ENCODE results near the gene KRTAP10-1. TPM values are rescaled to one million over a fixed set of nuclear protein-coding genes. Genes with fewer than 3 reads are reported as not detected.
"Not testable (repeated sequence)": the region's sequence is repeated elsewhere in the genome, so short reads cannot be mapped to it uniquely, and the experiment has no call there.

Gene KRTAP10-1
- total RNA-seq, 1 donor from 2014 or later: 0.30 TPM

- no peak for DNase-seq
Measured at GRCh38 chr21:44569861-44570517, 30.0 kb upstream of the KRTAP10-1 start.

- no peak for DNase-seq
Measured at GRCh38 chr21:44568667-44569556, 28.9 kb upstream of the KRTAP10-1 start.

- DNase-seq: no peak
Measured at GRCh38 chr21:44568261-44568660, 28.3 kb upstream of the KRTAP10-1 start.

GRCh38 chr21:44567481-44568171 lies 27.6 kb upstream of the KRTAP10-1 start:
- no peak for DNase-seq

- no peak for DNase-seq
Measured at GRCh38 chr21:44566403-44566802, 26.4 kb upstream of the KRTAP10-1 start.

GRCh38 chr21:44564886-44565598 lies 25.0 kb upstream of the KRTAP10-1 start:
- DNase-seq: no peak

GRCh38 chr21:44564099-44564498 lies 24.1 kb upstream of the KRTAP10-1 start:
- DNase-seq: no peak

GRCh38 chr21:44558695-44559094 lies 18.7 kb upstream of the KRTAP10-1 start, which contains the start of gene KRTAP10-3:
Gene KRTAP10-3 (minus strand): TSS chr21:44558795. CDS start chr21:44558715, 80 bp downstream.
- no peak for DNase-seq

- DNase-seq: not testable (repeated sequence)
Measured at GRCh38 chr21:44558329-44558675, 18.3 kb upstream of the KRTAP10-1 start.

- no peak for DNase-seq
Measured at GRCh38 chr21:44557491-44558328, 17.7 kb upstream of the KRTAP10-1 start.

- no peak for DNase-seq
Measured at GRCh38 chr21:44556879-44557278, 16.9 kb upstream of the KRTAP10-1 start.

GRCh38 chr21:44555200-44555875 lies 15.3 kb upstream of the KRTAP10-1 start:
- no peak for DNase-seq

GRCh38 chr21:44552681-44553080 lies 12.7 kb upstream of the KRTAP10-1 start:
- DNase-seq: no peak

GRCh38 chr21:44552136-44552535 lies 12.1 kb upstream of the KRTAP10-1 start:
- DNase-seq: no peak

- DNase-seq: no peak
Measured at GRCh38 chr21:44551340-44551961, 11.5 kb upstream of the KRTAP10-1 start, which contains the start of gene KRTAP10-2. Gene KRTAP10-2 (minus strand): TSS chr21:44551505. CDS start chr21:44551458, 47 bp downstream.

GRCh38 chr21:44550807-44551206 lies 10.8 kb upstream of the KRTAP10-1 start:
- no peak for DNase-seq

GRCh38 chr21:44550285-44550684 lies 10.3 kb upstream of the KRTAP10-1 start:
- not testable (repeated sequence) for DNase-seq

GRCh38 chr21:44549525-44550211 lies 9.7 kb upstream of the KRTAP10-1 start:
- DNase-seq: no peak

GRCh38 chr21:44548922-44549321 lies 8.9 kb upstream of the KRTAP10-1 start:
- DNase-seq: no peak
